GM21390 (cell line): ENCODE results near the gene VIPR2.

Experiments
- ATAC-seq: cut with Tn5 transposase; IDR thresholded peaks from one replicate; pipeline ENCODE4 v1.9.1; 2021; ENCODE audit not compliant: unreplicated experiment

Gene VIPR2

GRCh38 chr7:159047536-159047935 is 97.1 kb downstream of the VIPR2 start:
- no peak for ATAC-seq

- ATAC-seq = no peak
Measured at GRCh38 chr7:159046300-159046699, 98.4 kb downstream of the VIPR2 start.

- no peak for ATAC-seq
Measured at GRCh38 chr7:159045839-159046238, 98.8 kb downstream of the VIPR2 start.

GRCh38 chr7:159042581-159043101 is 102.0 kb downstream of the VIPR2 start:
- no peak for ATAC-seq

- ATAC-seq = no peak
Measured at GRCh38 chr7:159042103-159042502, 102.6 kb downstream of the VIPR2 start.

- ATAC-seq = no peak
Measured at GRCh38 chr7:159040912-159041711, 103.6 kb downstream of the VIPR2 start.

GRCh38 chr7:159040146-159040545 is 104.5 kb downstream of the VIPR2 start:
- ATAC-seq = no peak

GRCh38 chr7:159039716-159040115 is 105.0 kb downstream of the VIPR2 start:
- no peak for ATAC-seq

- no peak for ATAC-seq
Measured at GRCh38 chr7:159038066-159038465, 106.6 kb downstream of the VIPR2 start.

- ATAC-seq = no peak
Measured at GRCh38 chr7:159036916-159037605, 107.6 kb downstream of the VIPR2 start.

GRCh38 chr7:159035571-159036073 is 109.0 kb downstream of the VIPR2 start:
- no peak for ATAC-seq

GRCh38 chr7:159034988-159035387 is 109.7 kb downstream of the VIPR2 start:
- no peak for ATAC-seq

- ATAC-seq = no peak
Measured at GRCh38 chr7:159034394-159034793, 110.3 kb downstream of the VIPR2 start.

GRCh38 chr7:159033956-159034355 is 110.7 kb downstream of the VIPR2 start:
- no peak for ATAC-seq

GRCh38 chr7:159033473-159033825 is 111.2 kb downstream of the VIPR2 start:
- no peak for ATAC-seq

- no peak for ATAC-seq
Measured at GRCh38 chr7:159032753-159033472, 111.8 kb downstream of the VIPR2 start.

GRCh38 chr7:159032322-159032721 is 112.3 kb downstream of the VIPR2 start:
- ATAC-seq = no peak

- ATAC-seq = no peak
Measured at GRCh38 chr7:159031750-159032149, 112.9 kb downstream of the VIPR2 start.

- ATAC-seq = no peak
Measured at GRCh38 chr7:159031135-159031701, 113.4 kb downstream of the VIPR2 start.

GRCh38 chr7:159030490-159031134 is 114.1 kb downstream of the VIPR2 start:
- ATAC-seq = no peak
